ENCODE data around the gene SETX. TPM values are rescaled to one million over a fixed set of nuclear protein-coding genes. Genes with fewer than 3 reads are reported as not detected.
"Not testable (repeated sequence)": the region's sequence is repeated elsewhere in the genome, so short reads cannot be mapped to it uniquely, and the experiment has no call there.

The SETX gene
- total RNA-seq, 1 donor from 2014 or later = 56.9 TPM

- H3K4me3 ChIP-seq = no peak overlapping the region
- no peaks in the 10 kb centered on the region for H3K27me3 ChIP-seq
- H3K4me1 ChIP-seq = peaks cover 3% of the 10 kb centered on the region
- no peaks in the 10 kb centered on the region for H3K9me3 ChIP-seq
- ATAC-seq (no peak), DNase-seq (no peak)
- no peak for TF ChIP-seq CTCF (IDR thresholded peaks at IDR 0.05)
- peaks cover 78% of the 10 kb centered on the region for H3K36me3 ChIP-seq
- H3K27ac ChIP-seq = no peak overlapping the region
- intact Hi-C loops (cut with DNase I) = no loop called here
Observed at GRCh38 chr9:132288966-132289365, 65.8 kb downstream of the SETX start.

- peaks cover 81% of the 10 kb centered on the region for H3K36me3 ChIP-seq
- ATAC-seq = no peak
Observed at GRCh38 chr9:132288361-132288760, 66.4 kb downstream of the SETX start.

GRCh38 chr9:132287256-132287760, 67.5 kb downstream of the SETX start:
- intact Hi-C loops (cut with DNase I) = no loop called here
- TF ChIP-seq CTCF (IDR thresholded peaks at IDR 0.05) = no peak
- H3K9me3 ChIP-seq = no peaks in the 10 kb centered on the region
- ATAC-seq (no peak), DNase-seq (no peak)
- H3K4me3 ChIP-seq = no peak overlapping the region
- H3K27ac ChIP-seq = no peak overlapping the region
- peaks cover 3% of the 10 kb centered on the region for H3K4me1 ChIP-seq
- peaks cover 84% of the 10 kb centered on the region for H3K36me3 ChIP-seq
- no peaks in the 10 kb centered on the region for H3K27me3 ChIP-seq

More at GRCh38 chr9:132288361-132288760, 66.4 kb downstream of the SETX start:
- H3K27me3 ChIP-seq = no peaks in the 10 kb centered on the region
- peaks cover 3% of the 10 kb centered on the region for H3K4me1 ChIP-seq
- DNase-seq = no peak
- H3K27ac ChIP-seq = no peak overlapping the region
- TF ChIP-seq CTCF (IDR thresholded peaks at IDR 0.05) = no peak
- intact Hi-C loops (cut with DNase I) = no loop called here
- H3K9me3 ChIP-seq = no peaks in the 10 kb centered on the region
- H3K4me3 ChIP-seq = no peak overlapping the region

- peaks cover 100% of the 10 kb centered on the region for H3K36me3 ChIP-seq
- ATAC-seq (no peak), DNase-seq (no peak)
- no peaks in the 10 kb centered on the region for H3K9me3 ChIP-seq
- H3K27me3 ChIP-seq = no peaks in the 10 kb centered on the region
- H3K27ac ChIP-seq = no peak overlapping the region
- intact Hi-C loops (cut with DNase I) = no loop called here
- no peak overlapping the region for H3K4me3 ChIP-seq
- peaks cover 3% of the 10 kb centered on the region for H3K4me1 ChIP-seq
- no peak for TF ChIP-seq CTCF (IDR thresholded peaks at IDR 0.05)
Observed at GRCh38 chr9:132283863-132284262, 70.9 kb downstream of the SETX start.

- Histone ChIP-seq H3K4me1 (peaks cover 3% of the 10 kb centered on the region), H3K9me3 (no peaks in the 10 kb centered on the region), H3K27me3 (no peaks in the 10 kb centered on the region), H3K27ac (no peak overlapping the region), H3K36me3 (peaks cover 100% of the 10 kb centered on the region), H3K4me3 (no peak overlapping the region)
- TF ChIP-seq CTCF (IDR thresholded peaks at IDR 0.05) = no peak
- DNase-seq (no peak), ATAC-seq (no peak)
- intact Hi-C loops (cut with DNase I) = no loop called here
Observed at GRCh38 chr9:132283165-132283564, 71.6 kb downstream of the SETX start.

GRCh38 chr9:132274861-132275260, 79.9 kb downstream of the SETX start:
- no peak for TF ChIP-seq CTCF (IDR thresholded peaks at IDR 0.05)
- no peaks in the 10 kb centered on the region for H3K27me3 ChIP-seq
- H3K9me3 ChIP-seq = no peaks in the 10 kb centered on the region
- no peak overlapping the region for H3K27ac ChIP-seq
- peaks cover 98% of the 10 kb centered on the region for H3K36me3 ChIP-seq
- no peak for ATAC-seq
- H3K4me1 ChIP-seq = no peaks in the 10 kb centered on the region
- H3K4me3 ChIP-seq = no peak overlapping the region
- no peak for DNase-seq
- intact Hi-C loops (cut with DNase I) = no loop called here

- H3K9me3 ChIP-seq; intact Hi-C loops (cut with DNase I); H3K27ac ChIP-seq; H3K4me3 ChIP-seq; H3K4me1 ChIP-seq; H3K27me3 ChIP-seq; DNase-seq; ATAC-seq: not testable (repeated sequence)
- H3K36me3 ChIP-seq = peaks cover 93% of the 10 kb centered on the region
Observed at GRCh38 chr9:132269704-132270516, 84.9 kb downstream of the SETX start.

All from upper lobe of right lung (tissue), 1 donor.